Measurements from ENCODE around the gene CUTC. TPM values are rescaled to one million over a fixed set of nuclear protein-coding genes. Genes with fewer than 3 reads are reported as not detected.

Gene CUTC
- total RNA-seq, 1 experiment from 2014 or later, result 21.6 TPM

DNA sequence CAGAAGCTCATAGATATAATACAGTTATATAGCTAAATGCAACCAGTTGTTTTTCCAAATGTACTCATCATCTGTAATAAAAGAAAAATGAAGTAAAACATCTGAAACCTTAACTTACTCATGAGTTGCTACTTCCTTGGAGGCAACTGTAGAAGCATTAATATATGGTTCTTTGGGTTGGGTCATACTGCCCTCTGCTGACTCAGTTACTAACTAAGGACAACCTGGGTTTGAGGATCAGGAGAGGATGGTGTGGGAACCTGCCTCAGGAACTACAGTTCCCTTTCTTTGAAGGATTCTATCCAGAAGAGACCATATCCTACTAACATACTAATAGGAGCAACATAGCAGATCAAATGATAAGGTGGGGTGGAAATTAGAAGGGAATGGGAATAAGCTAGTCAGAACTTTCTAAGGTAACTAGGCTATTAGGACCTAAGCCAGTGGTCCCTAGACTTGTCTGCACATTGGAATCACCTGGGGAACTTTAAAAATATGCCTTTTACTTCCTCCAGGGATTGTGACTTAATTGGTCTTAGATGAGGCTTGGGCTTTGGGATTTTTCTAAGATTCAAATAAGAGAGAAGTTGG lies 20.8 kb upstream of the CUTC start:
- no peaks in the 10 kb centered on the region for H3K79me2 ChIP-seq (ENCODE audit: insufficient read depth, low read length)
- H4K20me1 ChIP-seq (ENCODE audit: control insufficient read depth, insufficient read depth, insufficient read length), result no peaks in the 10 kb centered on the region
- H3K36me3 Mint-ChIP-seq (ENCODE audit: insufficient read depth in 1 of 3, low read depth in 3 of 3), result peaks cover 7 to 43% (median 34%) of the 10 kb centered on the region in 3 experiments; a peak in 6 of 7 replicates
- no peak overlapping the region for H3K18ac ChIP-seq (ENCODE audit: insufficient read length, low read depth, low read length)
- H3K27ac Mint-ChIP-seq, result no peak overlapping the region; a peak in 1 of 7 replicates
- H3K79me1 ChIP-seq (ENCODE audit: insufficient read depth, low read depth, low read length, poor library complexity, severe bottlenecking), result no peaks in the 10 kb centered on the region
- H2BK12ac ChIP-seq (ENCODE audit: insufficient read length, low read depth, low read length), result no peak overlapping the region
- no peak overlapping the region for H4K5ac ChIP-seq (ENCODE audit: insufficient read length, low read depth, low read length)
- no peak overlapping the region for H4K8ac ChIP-seq (replicated peaks; ENCODE audit: insufficient read length, low read depth, low read length)
- H3K9me3 Mint-ChIP-seq, result no peaks in the 10 kb centered on the region
- H3K23ac ChIP-seq (ENCODE audit: insufficient read length, low read depth, low read length), result no peak overlapping the region
- H3K9ac ChIP-seq (ENCODE audit: extremely low read depth, insufficient read length, low read length), result no peak overlapping the region
- H3K27ac ChIP-seq (ENCODE audit: insufficient read length, low read depth, low read length), result no peak overlapping the region
- no peaks in the 10 kb centered on the region for H3K23me2 ChIP-seq (ENCODE audit: insufficient read length, low read depth, low read length, poor library complexity, severe bottlenecking)
- no peak overlapping the region for H3K4ac ChIP-seq (ENCODE audit: low read depth, low read length)
- H2BK15ac ChIP-seq (ENCODE audit: low read depth, low read length), result no peak overlapping the region
- no peak overlapping the region for H4K91ac ChIP-seq (ENCODE audit: insufficient read length, low read depth, low read length)
- no peak overlapping the region for H2AFZ ChIP-seq (ENCODE audit: low read length)
- TF ChIP-seq, protein P1, sequence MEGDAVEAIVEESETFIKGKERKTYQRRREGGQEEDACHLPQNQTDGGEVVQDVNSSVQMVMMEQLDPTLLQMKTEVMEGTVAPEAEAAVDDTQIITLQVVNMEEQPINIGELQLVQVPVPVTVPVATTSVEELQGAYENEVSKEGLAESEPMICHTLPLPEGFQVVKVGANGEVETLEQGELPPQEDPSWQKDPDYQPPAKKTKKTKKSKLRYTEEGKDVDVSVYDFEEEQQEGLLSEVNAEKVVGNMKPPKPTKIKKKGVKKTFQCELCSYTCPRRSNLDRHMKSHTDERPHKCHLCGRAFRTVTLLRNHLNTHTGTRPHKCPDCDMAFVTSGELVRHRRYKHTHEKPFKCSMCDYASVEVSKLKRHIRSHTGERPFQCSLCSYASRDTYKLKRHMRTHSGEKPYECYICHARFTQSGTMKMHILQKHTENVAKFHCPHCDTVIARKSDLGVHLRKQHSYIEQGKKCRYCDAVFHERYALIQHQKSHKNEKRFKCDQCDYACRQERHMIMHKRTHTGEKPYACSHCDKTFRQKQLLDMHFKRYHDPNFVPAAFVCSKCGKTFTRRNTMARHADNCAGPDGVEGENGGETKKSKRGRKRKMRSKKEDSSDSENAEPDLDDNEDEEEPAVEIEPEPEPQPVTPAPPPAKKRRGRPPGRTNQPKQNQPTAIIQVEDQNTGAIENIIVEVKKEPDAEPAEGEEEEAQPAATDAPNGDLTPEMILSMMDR (conservative IDR thresholded peaks at IDR 0.05), result peak; percentile 67
- no peak overlapping the region for H3K56ac ChIP-seq (ENCODE audit: insufficient read length, low read depth, low read length)
- H3K27me3 Mint-ChIP-seq (ENCODE audit: low read depth), result no peaks in the 10 kb centered on the region
- H2BK5ac ChIP-seq (ENCODE audit: insufficient read length, low read length), result no peak overlapping the region
- H2BK20ac ChIP-seq (ENCODE audit: low read depth, low read length, poor library complexity, severe bottlenecking), result no peak overlapping the region
- no peak overlapping the region for H3T11ph ChIP-seq (ENCODE audit: low read length)
- H3K14ac ChIP-seq (ENCODE audit: insufficient read depth, low read length), result no peak overlapping the region
- no peak overlapping the region for H3K4me2 ChIP-seq (ENCODE audit: insufficient read depth, insufficient read length, low read length)
- H3K4me1 ChIP-seq (ENCODE audit: insufficient read depth, low read length), result no peaks in the 10 kb centered on the region
- H2BK120ac ChIP-seq (ENCODE audit: low read depth, low read length, poor library complexity, severe bottlenecking), result no peak overlapping the region
- DNase-seq, result no peak
- no peaks in the 10 kb centered on the region for H3K4me1 Mint-ChIP-seq
- H3K4me3 Mint-ChIP-seq, result no peak overlapping the region
- no peak overlapping the region for H2AK5ac ChIP-seq (ENCODE audit: insufficient read length, low read length)
- no peaks in the 10 kb centered on the region for H3K9me3 ChIP-seq (ENCODE audit: control insufficient read depth, low read depth, low read length)
- H3K27me3 ChIP-seq (ENCODE audit: insufficient read depth, low read length), result no peaks in the 10 kb centered on the region

Data from H9 (cell line).